Heart right ventricle (tissue), 16 donors: ENCODE data around the gene CLTA. TPM values are rescaled to one million over a fixed set of nuclear protein-coding genes. Genes with fewer than 3 reads are reported as not detected.
A peak's percentile ranks its signal among the peaks of the same experiment; 100 is the strongest.
"Not testable (repeated sequence)": the region's sequence is repeated elsewhere in the genome, so short reads cannot be mapped to it uniquely, and the experiment has no call there.

Experiments
- ATAC-seq, 8 donors: fragments of 200-7000 bp; cut with Tn5 transposase; one replicate each; pipeline ENCODE4 v1.9.1; 2020; ENCODE audit warnings: mild to moderate bottlenecking in 8 of 8, moderate library complexity in 8 of 8, moderate number of reproducible peaks in 1 of 8
- DNase-seq, 2 donors: peaks; one replicate each; pipeline ENCODE4 v3.0.0-alpha.2; 2020
- H3K27ac ChIP-seq, 10 donors: fragments of 200-600 bp; sonication (generic) in 2 of 10; one replicate each; pipeline versions ENCODE4 v1.5.0 to v1.8.0; 2020 to 2022; ENCODE audit warnings: mild to moderate bottlenecking in 3 of 10
- H3K27me3 ChIP-seq, 7 donors: fragments of 200-600 bp; one replicate each; pipeline ENCODE4 v1.8.0; 2021 to 2022; ENCODE audit warnings: mild to moderate bottlenecking in 2 of 7
- H3K36me3 ChIP-seq, 9 donors: fragments of 200-600 bp; sonication (generic) in 1 of 9; one replicate each; pipeline versions ENCODE4 v1.5.0 to v1.8.0; 2020 to 2022; ENCODE audit warnings: mild to moderate bottlenecking in 2 of 9
- H3K4me1 ChIP-seq, 9 donors: fragments of 200-600 bp; sonication (generic) in 1 of 9; one replicate each; pipeline versions ENCODE4 v1.5.0 to v1.8.0; 2020 to 2022; ENCODE audit warnings: mild to moderate bottlenecking in 4 of 9
- H3K4me3 ChIP-seq, 10 donors: fragments of 200-600 bp; sonication (generic) in 2 of 10; one replicate each; pipeline versions ENCODE4 v1.5.0 to v1.8.0; 2020 to 2022; ENCODE audit warnings: mild to moderate bottlenecking in 7 of 10, moderate library complexity in 2 of 10
- H3K9me3 ChIP-seq, 11 donors: fragments of 200-600 bp in 10 of 11; sonication (generic) in 2 of 11; one replicate each; pipeline versions ENCODE4 v1.5.0 to v1.8.0; 2013 to 2022; ENCODE audit warnings: mild to moderate bottlenecking in 2 of 11, control low read depth in 1 of 11, moderate library complexity in 1 of 11
- WGBS, 2 donors: extraction: QIAGEN DNeasy Blood & Tissue Kit; methylation state at CpG; one replicate each; pipeline ENCODE4 v1.1.7; 2013; ENCODE audit warnings: inconsistent platforms in 1 of 2; 5-methylcytosine and 5-hydroxymethylcytosine counted together
- intact Hi-C, 10 donors: fragments of 100-400 bp; cut with DNase I; formaldehyde crosslinking; loops; one replicate each; pipeline versions ENCODE4 v1.11.1 to v1.14.2; 2022
- polyA plus RNA-seq, 2 donors: library from polyadenylated mRNA; stranded (reverse); fragments of 200-250 nt; gene quantifications; one replicate each; pipeline ENCODE4 v1.2.3, GENCODE V29; 2013
- total RNA-seq, 10 donors: library from RNA; stranded (reverse); fragmentation: NEBNext Ultra II Directional in 3 of 10; extraction: Animal tissue kit (Norgen Biotek cat#: 25700) in 3 of 10; gene quantifications; one replicate each; pipeline versions ENCODE4 v1.2.1 to v1.2.4, GENCODE V29; 2021 to 2023
- TF ChIP-seq, protein P1 (sequence below), 9 donors: fragments of 200-600 bp; sonication (generic) in 2 of 9; IDR thresholded peaks; one replicate each; pipeline versions ENCODE4 v1.5.0 to v1.8.0; 2021 to 2022; ENCODE audit warnings: antibody characterized with exemption in 9 of 9, mild to moderate bottlenecking in 5 of 9, moderate library complexity in 1 of 9
- donor health status: Arrhythmogenic right ventricular cardiomyopathy.
- donor health status: ischemic (EF 13 %, LVEDD 7.1; RV severe dilation, severe dysfunction).
- donor health status: healthy with polysubstance abuse.
- donor health status: DM: no; HTN: yes; CAD: no.
- donor health status: DM: no; HTN: no; CAD: no.
- donor health status: ischemic (EF 25% LVEDD 6.9; RV normal size, moderate dysfunction).
- donor health status: ischemic (EF 25% LVEDD 5.7; RV mildly dilated, moderate dysfunction).
- donor health status: healthy.
- donor health status: DM: yes; HTN: yes; CAD: no.
- donor health status: Ischemic cardiomyopathy.
- donor health status: ischemic (EF 35%, LVEDD 5.7; RV mildly dilated, moderate dysfunction).
- donor health status: nonischemic (EF 11% LVEDD 7.7; RV severe dilation, severe dysfunction).
- donor health status: DM: yes; HTN: yes; CAD: no.
- donor health status: PGD.
- donor health status: ischemic (EF 29% LVEDD 5.4; RV normal size, mild dysfunction).
- donor health status: nonischemic (EF 23%, LVEDD 6.1; RV moderate dilation, normal function).

CLTA gene
- total and polyA plus RNA-seq, 12 donors: 34.3 to 138 (median 48.8) TPM

DNA sequence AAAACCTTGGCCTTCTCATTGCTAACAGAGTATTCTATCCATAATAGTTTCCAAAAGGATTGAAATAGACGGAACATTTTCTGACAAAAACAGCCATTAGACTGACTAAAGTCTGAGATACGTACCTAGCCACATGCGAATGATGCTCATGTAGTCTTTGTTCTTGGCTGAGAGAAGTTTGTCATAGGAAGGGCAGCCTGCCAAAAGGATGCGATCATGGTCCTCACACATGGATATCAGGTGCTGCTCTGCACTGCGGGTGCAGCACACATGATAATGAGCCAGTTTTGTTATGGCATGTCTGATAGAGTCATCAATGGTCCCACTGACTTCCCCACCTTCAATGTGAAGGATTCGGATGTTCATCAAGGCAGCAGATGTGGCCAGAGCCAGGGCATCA, 55.2 kb downstream of the CLTA start:
- H3K36me3 ChIP-seq: peaks cover 0 to 84% (median 29%) of the 10 kb centered on the region in 9 donors
- H3K27ac ChIP-seq: no peak overlapping the region
- no peak overlapping the region for H3K4me3 ChIP-seq
- WGBS, 2 donors: 83 to 89% methylated on average over 6 of the region's 6 CpGs
- DNase-seq (no peak), ATAC-seq (no peak)
- no peaks in the 10 kb centered on the region for H3K27me3 ChIP-seq
- TF ChIP-seq, protein P1, sequence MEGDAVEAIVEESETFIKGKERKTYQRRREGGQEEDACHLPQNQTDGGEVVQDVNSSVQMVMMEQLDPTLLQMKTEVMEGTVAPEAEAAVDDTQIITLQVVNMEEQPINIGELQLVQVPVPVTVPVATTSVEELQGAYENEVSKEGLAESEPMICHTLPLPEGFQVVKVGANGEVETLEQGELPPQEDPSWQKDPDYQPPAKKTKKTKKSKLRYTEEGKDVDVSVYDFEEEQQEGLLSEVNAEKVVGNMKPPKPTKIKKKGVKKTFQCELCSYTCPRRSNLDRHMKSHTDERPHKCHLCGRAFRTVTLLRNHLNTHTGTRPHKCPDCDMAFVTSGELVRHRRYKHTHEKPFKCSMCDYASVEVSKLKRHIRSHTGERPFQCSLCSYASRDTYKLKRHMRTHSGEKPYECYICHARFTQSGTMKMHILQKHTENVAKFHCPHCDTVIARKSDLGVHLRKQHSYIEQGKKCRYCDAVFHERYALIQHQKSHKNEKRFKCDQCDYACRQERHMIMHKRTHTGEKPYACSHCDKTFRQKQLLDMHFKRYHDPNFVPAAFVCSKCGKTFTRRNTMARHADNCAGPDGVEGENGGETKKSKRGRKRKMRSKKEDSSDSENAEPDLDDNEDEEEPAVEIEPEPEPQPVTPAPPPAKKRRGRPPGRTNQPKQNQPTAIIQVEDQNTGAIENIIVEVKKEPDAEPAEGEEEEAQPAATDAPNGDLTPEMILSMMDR (IDR thresholded peaks at IDR 0.05): no peak
- H3K9me3 ChIP-seq: no peaks in the 10 kb centered on the region
- peaks cover 0 to 21% (median 7%) of the 10 kb centered on the region in 9 donors for H3K4me1 ChIP-seq
- intact Hi-C loops: loop anchor here in 3 of 10 donors (5.0 to 10.0 kb wide), 3 partner anchors 79 to 146 kb away; no protein-coding TSS in a partner anchor

DNA sequence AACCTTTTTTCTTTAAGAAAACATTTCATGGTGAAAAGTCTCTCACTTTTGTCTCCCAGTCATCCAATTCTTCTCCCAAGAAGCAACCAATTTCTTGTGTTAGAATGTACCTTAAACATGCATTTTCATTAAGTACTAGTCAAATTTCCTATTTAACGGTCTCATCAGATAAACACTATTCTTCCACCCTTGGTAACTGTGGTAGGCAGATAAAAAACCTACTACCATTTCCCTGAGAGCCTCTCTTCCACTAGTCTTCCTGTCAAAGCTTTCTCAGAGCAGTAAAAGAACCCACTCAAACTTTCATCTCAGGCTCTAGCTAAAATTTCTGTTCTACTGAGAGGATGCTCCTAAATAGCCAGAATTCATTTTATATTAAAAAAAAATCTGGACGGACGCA, 56.6 kb downstream of the CLTA start:
- intact Hi-C loops: loop anchor here in 3 of 10 donors (5.0 to 10.0 kb wide), 3 partner anchors 77 to 145 kb away; no protein-coding TSS in a partner anchor
- ATAC-seq: no peak
- TF ChIP-seq, protein P1 (IDR thresholded peaks at IDR 0.05): no peak
- Histone ChIP-seq H3K4me3 (no peak overlapping the region), H3K36me3 (peaks cover 0 to 72% (median 25%) of the 10 kb centered on the region in 9 donors), H3K27ac (no peak overlapping the region), H3K4me1 (peaks cover 0 to 21% (median 7%) of the 10 kb centered on the region in 9 donors), H3K27me3 (no peaks in the 10 kb centered on the region), H3K9me3 (no peaks in the 10 kb centered on the region)
- DNase-seq: no peak
- 87 to 92% methylated on average over 3 of the region's 3 CpGs for WGBS, 2 donors

DNA sequence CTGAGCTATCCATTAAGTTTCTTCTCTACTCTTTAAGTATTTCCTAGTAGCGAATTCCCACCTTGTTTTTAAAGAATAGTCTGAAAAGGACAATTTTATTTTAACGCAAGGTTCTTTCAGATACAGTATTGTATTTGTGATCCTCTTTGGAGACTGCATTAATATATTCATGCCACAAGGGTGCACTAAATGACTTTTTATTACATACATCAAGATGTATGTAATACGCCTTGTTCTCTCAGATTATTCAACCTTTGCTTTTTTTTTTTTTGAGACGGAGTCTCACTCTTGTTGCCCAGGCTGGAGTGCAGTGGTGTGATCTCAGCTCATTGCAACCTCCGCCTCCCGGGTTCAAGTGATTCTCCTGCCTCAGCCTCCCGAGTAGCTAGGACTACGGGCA, 57.3 kb downstream of the CLTA start:
- not testable (repeated sequence) for H3K27ac ChIP-seq, H3K4me3 ChIP-seq, H3K27me3 ChIP-seq, DNase-seq, H3K9me3 ChIP-seq
- peak in 1 of 8 donors; percentile 49 for ATAC-seq
- WGBS, 2 donors: 71 to 74% methylated on average over 8 of the region's 8 CpGs
- Histone ChIP-seq H3K4me1 (peaks cover 0 to 21% (median 7%) of the 10 kb centered on the region in 9 donors), H3K36me3 (peaks cover 0 to 67% (median 20%) of the 10 kb centered on the region in 9 donors)
- intact Hi-C loops: loop anchor here in 4 of 10 donors (1.0 to 10.0 kb wide), 4 partner anchors 77 to 144 kb away; no protein-coding TSS in a partner anchor
- TF ChIP-seq, protein P1 (IDR thresholded peaks at IDR 0.05): peak in 8 of 9 donors; percentile 13 to 48 (median 34)

DNA sequence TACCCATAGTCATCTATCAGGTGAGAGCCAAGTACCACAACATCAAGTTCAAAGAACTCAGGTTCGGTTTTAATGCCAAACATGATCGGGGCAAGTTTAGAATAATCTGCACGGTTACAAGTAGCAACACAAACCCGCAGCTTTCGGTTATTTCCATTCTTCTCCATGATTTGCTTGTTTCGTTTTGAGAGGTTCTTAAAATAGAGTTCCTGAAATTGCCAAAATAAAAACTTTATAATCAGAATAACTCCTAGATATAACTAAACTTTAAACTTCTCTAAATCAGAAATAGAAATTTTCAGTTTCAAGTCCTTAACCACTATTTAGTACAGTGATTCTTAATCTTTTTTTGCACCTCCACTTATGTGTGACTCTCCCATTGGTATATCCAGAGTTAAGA, 58.5 kb downstream of the CLTA start:
- WGBS, 2 donors: 81 to 82% methylated on average over 6 of the region's 6 CpGs
- peaks cover 0 to 56% (median 13%) of the 10 kb centered on the region in 9 donors for H3K36me3 ChIP-seq
- no peaks in the 10 kb centered on the region for H3K27me3 ChIP-seq
- intact Hi-C loops: loop anchor here in 3 of 10 donors (5.0 to 10.0 kb wide), 3 partner anchors 76 to 143 kb away; no protein-coding TSS in a partner anchor
- no peaks in the 10 kb centered on the region for H3K9me3 ChIP-seq
- H3K4me1 ChIP-seq: peaks cover 0 to 21% (median 7%) of the 10 kb centered on the region in 9 donors
- TF ChIP-seq, protein P1 (IDR thresholded peaks at IDR 0.05): no peak
- H3K27ac ChIP-seq: no peak overlapping the region
- no peak overlapping the region for H3K4me3 ChIP-seq
- ATAC-seq (no peak), DNase-seq (no peak)
